Fibroblast of gingiva (primary cell): ENCODE results near the gene ORAI3.
A peak's percentile ranks its signal among the peaks of the same experiment; 100 is the strongest.

Source experiments
- DNase-seq: peaks from one replicate; pipeline ENCODE4 v3.0.0-alpha.2; 2011; ENCODE audit warnings: low read depth

The ORAI3 gene

DNA sequence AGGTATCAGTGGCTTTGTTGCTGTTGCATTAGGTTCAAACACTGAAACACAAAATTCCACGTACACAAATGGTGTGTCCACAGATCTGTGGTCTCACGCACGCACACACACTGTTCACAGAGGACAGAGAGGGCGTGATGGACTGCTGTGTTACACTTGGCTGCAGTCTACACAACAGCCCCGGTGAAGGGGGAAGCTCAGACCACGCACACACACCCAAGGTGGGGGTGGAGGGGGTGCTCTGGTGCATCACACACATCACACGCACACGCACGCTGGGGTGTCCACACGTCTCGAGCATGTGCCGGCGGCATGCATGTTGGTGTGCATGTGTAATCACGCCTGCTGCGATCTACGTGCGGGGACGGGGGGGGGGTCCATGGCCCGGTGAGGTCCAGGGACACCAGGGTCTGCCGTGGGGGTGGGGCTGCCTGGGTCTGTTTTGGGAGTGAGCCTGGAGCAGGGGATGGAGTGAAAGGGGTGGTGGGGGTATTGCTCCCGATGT is 43.5 kb downstream of the ORAI3 start:
- no peak for DNase-seq

DNA sequence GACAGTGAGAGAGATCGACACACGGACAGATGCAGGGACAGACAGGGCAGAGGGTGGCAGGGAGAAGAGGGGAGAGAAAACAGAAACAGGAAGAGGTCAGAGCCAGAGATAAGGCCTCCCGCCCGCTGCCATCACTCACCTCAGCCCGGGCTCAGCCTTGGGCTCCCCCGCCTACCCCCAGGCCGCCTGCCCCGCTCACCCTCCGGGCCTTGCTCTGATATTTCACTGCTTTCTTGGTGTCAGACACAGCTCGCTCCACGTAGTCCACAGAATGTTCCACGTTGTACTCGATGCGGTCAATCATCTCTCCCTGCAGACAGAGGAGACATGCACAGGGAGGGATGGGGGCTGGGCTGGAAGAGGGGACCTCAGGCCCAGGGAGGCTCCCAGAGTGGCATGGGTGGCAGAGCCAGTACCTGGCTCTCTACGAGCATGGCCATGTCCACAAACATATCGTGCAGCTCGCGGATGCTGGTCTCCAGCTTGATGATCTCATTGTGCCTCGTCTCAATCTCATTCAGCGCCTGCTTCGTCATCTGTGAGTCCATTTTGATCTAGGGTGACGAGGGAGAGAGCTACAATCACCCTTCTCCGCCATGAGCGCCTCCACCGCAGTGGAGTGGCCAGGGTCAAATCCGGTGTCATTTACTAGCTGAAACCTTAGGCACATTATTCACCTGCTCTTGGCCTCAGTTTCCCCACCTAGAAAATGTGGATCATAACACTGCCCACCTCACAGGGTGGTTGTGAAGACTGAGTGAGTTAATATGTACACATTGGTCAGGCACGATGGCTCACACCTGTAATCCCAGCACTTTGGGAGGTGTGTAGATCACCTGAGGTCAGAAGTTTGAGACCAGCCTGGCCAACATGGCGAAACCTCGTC is 44.3 kb downstream of the ORAI3 start:
- DNase-seq: no peak

DNA sequence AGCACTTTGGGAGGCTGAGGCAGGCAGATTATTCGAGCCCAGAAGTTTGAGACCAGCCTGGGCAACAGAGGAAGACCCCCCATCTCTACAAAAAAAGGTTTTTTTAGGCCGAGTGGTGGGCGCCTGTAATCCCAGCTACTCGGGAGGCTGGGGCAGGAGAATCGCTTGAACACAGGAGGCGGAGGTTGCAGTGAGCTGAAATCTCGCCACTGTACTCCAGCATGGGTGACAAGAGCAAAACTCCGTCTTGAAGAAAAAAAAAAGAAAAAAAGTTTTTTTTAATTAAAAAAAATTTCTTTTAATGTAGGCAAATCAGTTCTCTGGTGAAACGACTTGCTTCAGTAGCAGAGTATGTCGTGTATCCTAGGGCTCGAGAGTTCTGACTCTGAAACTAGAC is 47.1 kb downstream of the ORAI3 start:
- DNase-seq: no peak

DNA sequence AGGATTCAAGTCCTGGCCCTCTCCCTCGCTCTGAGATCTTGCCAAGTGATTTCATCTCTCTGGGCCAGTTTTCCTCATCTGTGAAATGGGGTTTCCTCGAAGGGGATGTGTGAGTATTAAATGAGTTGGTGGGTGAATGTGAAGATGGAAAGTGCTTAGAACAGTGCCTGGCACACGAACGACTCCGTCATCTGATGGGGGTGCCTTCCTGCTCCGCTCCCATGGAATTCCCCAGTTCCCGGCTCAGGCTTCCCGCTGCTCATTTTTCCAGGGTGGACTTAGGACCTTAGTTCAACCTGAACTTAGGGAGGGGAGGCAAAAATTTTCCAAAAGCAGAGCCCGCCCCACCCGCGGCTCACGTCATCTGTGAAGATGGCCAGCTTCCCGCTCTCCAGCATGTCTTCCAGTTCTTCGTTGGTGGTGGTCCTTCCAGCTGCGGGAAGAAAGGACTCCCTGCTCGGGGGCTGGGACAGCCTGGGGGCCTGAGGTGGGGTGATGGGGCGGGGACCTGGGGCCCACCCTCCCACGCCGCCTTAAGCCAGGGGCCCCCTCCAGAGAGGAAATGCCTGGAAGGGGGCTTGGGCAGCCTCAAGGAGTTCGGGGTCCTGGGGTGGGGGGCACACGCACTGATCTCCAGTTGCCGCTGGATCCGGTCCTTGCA is 47.6 kb downstream of the ORAI3 start:
- DNase-seq: peak; percentile 30

DNA sequence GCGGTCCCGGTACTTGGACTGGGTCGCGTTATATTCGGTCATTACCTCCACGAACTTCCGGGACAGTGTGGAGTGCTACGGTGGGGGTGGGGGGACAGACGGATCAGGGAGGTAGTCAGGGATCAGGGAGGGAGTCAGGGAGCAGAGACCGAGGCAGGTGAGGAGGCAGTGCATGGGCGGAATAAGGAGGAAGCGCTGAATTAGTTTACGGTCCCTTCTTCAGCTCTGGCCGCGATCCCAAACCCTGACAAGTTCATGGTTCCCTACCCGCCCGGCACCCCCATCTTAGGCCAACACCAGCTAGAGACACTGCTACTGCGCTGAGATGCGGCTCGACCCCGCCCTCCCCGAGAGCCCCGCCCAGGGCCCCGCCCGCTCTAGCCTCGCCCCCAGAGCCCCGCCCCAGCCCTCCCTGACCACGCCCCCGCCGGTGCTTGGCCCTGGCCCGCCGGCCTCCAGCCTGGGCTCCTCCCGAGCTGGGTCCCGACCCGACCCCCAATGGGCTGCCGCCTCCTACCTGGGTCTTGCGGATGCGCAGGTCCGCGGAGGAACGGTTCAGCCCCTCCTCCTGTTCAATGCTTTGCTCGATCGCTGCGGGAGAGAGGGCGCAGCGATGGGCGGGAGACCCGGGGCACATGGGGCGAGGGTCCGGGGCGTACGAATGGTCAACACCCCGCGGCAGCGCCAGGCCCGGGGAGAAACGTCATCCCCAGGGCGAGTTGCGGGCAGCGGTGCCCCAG is 48.3 kb downstream of the ORAI3 start:
- peak; percentile 74 for DNase-seq

DNA sequence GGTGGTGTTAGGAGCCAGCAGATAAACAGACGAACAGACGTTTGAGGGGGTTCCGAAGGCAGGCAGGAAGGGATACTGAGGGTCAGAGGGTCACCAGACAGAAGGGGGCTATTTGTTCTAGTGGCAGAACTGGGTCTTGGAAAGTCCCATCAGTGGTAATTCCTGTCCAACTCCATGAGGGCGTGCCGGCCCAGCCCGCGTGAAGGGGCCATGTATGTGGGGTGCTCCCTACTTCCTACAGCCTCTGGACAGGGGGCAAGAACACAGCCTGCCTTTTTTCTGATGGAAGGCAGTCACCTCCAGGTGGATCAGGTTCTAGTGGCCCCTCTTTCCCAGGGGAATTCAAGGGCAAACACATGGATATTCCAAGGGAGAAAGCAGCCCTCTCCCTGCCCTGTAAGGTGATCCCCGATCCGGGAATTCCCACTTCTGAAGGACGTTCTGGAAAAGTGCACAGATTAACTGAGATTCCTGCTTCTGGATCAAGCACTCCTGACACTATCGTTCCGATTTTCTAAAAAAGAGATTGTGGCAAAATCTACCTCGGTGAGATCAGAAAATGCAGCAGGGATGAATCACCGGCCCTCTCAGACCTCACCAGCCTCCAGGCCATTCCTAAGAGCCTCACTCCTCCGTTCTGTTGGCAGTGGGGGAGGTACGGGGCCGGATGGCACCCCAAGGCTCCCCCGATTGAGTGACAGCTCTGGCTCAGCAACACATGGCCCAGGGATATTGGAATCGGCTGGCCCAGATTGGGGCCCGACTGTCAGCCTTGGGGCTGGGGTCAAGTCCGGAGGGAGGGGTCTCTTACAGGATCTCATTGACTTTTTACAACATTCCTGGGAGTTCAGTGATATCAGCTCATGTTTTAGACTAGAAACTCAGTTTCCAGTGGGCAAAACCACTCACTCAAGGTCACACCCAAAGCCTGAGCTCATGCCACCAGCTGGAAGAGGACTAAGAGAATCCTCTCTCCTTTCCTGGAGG is 49.1 kb downstream of the ORAI3 start:
- DNase-seq: peak; percentile 64

DNA sequence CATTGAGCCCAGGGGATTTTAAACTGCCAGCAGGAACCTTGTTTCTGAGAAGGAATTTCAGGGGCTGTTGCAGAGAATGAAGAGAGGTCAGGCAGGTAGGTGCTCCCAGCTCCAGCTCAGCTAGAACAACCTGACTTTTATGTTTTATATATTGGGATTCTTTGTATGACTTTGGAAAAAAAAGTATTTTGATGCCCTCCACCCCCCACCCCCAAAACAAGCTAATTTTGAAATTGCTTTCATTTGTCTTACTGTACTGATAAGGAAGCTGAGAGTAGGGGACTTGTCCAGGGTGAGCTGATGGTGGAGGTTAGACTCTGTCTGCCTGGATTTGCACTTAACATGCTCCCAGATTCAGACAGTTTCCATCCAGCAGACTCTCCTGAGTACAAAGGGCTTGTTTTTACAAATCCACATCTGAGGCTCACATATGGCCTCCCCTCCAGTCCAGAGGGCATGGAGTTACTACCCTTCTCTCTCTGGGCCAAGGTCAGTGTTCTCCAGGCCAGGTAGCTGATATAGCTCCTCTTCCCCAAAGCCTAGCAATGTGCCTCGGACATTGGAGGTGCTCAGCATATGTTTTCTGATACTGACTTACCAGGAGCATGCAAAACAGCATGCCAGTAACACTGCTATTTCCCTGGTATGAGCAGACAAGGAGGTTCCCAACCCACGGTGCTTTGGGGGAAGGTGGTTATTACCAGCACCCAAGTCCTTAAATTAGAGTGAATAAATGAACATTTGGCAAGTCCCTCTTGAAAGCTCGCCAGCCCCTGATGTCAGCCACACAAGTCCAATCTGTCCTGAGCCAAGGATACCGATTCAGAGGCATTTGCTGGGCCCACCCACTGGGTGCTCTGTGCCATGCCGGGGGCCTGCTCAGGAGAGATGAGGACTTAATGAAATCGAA is 50.2 kb downstream of the ORAI3 start:
- no peak for DNase-seq

DNA sequence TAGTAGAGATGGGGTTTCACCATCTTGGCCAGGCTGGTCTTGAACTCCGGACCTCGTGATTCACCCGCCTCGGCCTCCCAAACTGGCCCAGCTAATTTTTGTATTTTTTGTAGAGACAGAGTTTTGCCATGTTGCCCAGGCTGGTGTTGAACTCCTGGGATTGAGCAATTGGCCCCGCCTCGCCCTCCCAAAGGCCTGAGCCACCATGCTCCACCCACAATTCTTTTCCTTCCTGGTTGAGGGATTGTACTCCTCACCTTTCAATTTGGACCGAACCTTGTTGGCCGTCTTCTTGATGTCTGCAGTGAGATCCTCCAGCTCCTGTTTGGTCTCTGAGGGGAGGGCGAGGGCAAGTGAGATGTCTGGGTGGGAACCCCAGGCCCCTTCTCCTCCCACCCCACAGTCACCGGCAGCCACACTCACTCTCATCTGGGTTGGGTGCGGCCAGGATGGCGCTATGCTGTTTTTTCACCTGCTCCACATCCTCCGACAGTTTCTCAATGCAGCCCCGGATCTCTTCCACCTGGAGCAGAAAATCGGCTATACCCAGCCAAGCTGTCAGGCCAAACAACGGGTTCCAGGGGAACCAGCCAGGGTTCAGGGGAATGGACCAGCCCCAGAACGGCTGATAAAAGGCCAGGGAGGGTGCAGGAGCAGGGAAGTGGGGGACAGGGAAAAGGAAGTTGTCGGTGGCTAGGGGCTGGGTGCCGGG is 52.0 kb downstream of the ORAI3 start:
- no peak for DNase-seq

DNA sequence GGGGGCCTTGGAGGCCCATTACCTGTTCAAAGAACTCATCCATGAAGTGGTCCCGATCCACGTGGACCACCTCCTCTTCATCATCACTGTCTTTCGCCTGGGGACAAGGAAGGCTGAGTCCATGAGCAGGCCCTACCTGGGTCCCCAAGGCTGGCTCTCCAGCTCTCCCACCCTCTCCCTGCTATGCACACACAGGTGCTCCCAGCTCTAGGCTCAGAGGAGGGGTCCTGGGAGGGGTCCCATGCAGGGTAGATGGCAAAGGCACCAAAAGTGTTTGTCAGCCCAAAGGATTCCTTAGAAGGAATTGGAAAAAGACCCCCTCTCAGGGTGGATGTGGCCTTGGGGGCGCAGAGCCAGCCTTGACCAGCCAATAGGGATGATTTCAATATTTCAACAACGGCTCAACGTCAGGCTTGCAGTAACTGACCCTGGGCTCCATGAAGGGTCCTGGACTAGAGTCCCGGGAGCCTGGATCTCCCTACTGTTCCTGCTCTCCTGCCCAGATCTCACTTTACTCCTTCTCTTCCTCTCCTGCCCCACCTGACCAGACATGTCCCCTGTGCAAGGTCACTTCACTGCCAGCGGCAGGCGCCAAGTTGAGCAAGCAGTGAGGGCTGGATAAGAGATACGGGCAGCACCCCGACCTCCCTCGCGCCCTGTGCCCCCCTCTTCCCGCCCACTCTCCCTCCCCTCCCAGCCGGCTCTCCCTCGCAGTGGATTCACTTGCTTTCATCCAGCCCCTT is 52.8 kb downstream of the ORAI3 start:
- no peak for DNase-seq

DNA sequence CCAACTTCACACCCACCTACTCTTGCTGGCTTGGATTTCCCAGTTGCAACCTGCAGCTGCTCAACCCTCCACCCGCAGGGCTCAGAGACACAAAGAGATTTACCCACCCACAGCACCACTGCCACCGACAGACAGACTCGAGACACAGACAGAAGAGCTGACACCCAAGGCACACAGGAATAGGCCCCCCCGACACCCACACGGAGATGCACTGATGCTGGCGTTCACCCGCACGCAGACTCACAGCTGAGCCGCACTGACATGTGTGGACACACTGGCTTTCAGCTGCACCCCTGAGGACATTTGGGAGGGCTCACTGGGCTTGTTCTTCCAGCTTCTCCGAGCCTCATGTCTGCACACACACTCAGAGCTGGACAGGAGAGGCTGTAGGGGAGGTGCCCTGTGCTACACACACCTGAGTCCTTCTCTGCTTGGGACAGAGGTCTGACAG is 53.4 kb downstream of the ORAI3 start:
- no peak for DNase-seq

DNA sequence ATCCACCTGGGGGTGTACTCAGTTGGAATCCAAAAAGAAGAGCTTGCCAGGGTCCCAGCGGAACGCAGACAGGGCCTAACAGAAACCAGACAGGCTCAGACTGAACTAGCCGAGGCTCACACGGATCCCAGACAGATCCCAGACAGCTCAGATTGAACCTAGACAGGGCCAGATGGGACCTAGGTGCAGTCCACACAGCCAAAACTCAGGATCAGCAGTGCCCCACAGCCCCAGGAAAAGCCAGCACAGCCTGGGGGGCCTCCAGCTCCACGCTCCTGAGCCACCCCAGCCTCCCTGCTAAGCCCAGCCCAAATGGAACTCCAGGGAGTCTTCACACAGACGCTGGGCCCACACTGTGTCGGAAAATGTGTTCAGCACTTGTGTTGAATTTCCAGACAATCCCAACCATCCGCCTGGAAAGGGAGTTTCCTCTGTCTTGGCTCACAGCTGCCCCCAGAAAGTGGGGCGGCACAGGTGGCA is 54.0 kb downstream of the ORAI3 start:
- DNase-seq: no peak

DNA sequence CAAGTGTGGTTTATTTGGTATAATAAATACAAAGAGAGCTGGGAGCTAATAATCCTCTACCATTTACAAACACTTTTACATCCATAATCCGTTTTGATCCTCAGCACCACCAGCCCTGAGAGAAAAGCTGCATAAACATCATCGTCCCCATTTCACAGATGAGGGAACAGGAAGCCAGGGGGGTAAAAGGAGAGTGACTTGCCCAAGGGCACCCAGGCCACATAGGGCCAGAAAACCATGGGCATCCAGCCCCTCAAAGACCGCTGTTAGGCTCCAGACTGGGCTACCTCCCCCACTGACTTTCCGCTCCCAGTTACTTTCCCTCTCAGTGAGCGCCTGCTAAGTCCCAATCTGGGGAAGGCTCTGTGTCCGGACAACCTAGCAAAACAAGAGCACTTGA is 54.9 kb downstream of the ORAI3 start:
- no peak for DNase-seq
